HCT116 (cell line): ENCODE data around the gene TMEM132C.

ENCODE experiments used
- CTCF ChIP-seq, 3 experiments: fragments of 200-600 bp in 1 of 3; sonication (generic) in 1 of 3; IDR thresholded peaks in 2 of 3; conservative IDR thresholded peaks in 1 of 3; 2 replicates each; pipeline ENCODE4 v1.5.1; 2012 to 2017; ENCODE audit warnings: low read depth in 2 of 3, low read length in 2 of 3, antibody characterized with exemption in 1 of 3, borderline replicate concordance in 1 of 3, control low read depth in 1 of 3, mild to moderate bottlenecking in 1 of 3, mixed read lengths in 1 of 3, mixed run types in 1 of 3, moderate library complexity in 1 of 3; ENCODE audit not compliant: insufficient read depth in 1 of 3
- EZH2 ChIP-seq: fragments of 200-600 bp; sonication (generic); IDR thresholded peaks from 2 replicates; pipeline ENCODE4 v1.6.1; 2017; ENCODE audit warnings: antibody characterized with exemption, mixed run types
- POLR2A ChIP-seq: IDR thresholded peaks from 2 replicates; pipeline ENCODE4 v1.7.0; 2011; ENCODE audit warnings: borderline replicate concordance; ENCODE audit not compliant: insufficient read depth, insufficient read length; ENCODE audit errors: extremely low read depth
- YY1 ChIP-seq: IDR thresholded peaks from 2 replicates; pipeline ENCODE4 v1.6.1; 2011; ENCODE audit warnings: low read length, low read depth, moderate library complexity, mild to moderate bottlenecking; ENCODE audit not compliant: insufficient replicate concordance; ENCODE audit errors: extremely low read depth
- ZNF274 ChIP-seq: fragments of 200-500 bp; sonication (Bioruptor generic); IDR thresholded peaks from 2 replicates; pipeline ENCODE4 v1.6.1; 2014; ENCODE audit warnings: mild to moderate bottlenecking, low read depth, low read length, inconsistent platforms

- no peak for TF ChIP-seq POLR2A
- no peak for TF ChIP-seq YY1
- TF ChIP-seq ZNF274, result no peak
- no peak for TF ChIP-seq CTCF (IDR thresholded peaks at IDR 0.05 in 2 of 3, conservative IDR thresholded peaks at IDR 0.05 in 1 of 3; ENCODE audit: borderline replicate concordance in 1 of 3, insufficient read depth in 1 of 3, low read depth in 2 of 3, low read length in 2 of 3)
- TF ChIP-seq EZH2, result no peak
Measured at GRCh38 chr12:128316078-128316477, 49.1 kb downstream of the TMEM132C start.
